Stomach (tissue), 4 donors: ENCODE data around the gene SNAP25.

ENCODE experiments used
- EP300 ChIP-seq: sonication (generic); formaldehyde crosslinking; IDR thresholded peaks from one replicate; pipeline ENCODE4 v1.6.1; 2017; ENCODE audit warnings: antibody characterized with exemption
- POLR2A ChIP-seq, 4 donors: fragments of 450-650 bp; IDR thresholded peaks; one replicate each; pipeline ENCODE4 v1.6.1; 2016; ENCODE audit warnings: antibody characterized with exemption in 4 of 4, control low read depth in 2 of 4, mild to moderate bottlenecking in 1 of 4, moderate library complexity in 1 of 4

DNA sequence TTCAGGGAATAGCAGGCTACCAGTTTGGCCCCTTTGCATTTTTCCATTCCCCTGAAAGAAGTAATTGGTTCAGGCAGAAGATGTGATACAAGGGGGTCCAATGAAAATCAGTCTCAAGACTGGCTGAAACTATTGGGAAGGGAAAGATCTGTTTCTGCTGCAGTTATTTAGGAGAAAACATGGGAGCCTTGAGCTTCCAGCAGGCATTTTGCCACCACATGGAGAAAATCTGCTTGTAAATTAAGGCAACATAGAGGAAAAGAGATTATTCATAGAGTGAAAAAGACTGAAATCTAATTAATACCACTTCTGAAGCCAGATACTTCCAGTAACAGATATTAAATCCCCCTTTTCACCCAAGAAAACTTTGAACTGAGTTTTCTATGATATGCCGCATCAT, 44.2 kb upstream of the SNAP25 start:
- TF ChIP-seq EP300 (no peak), POLR2A (IDR thresholded peaks at IDR 0.05) (no peak)
